ENCODE data around the gene MORN5.
A peak's percentile ranks its signal among the peaks of the same experiment; 100 is the strongest.

The MORN5 gene

GRCh38 chr9:122144836-122145591, 14.7 kb upstream of the MORN5 start:
- no peak for DNase-seq

- no peak for DNase-seq
Observed at GRCh38 chr9:122145592-122145863, 14.2 kb upstream of the MORN5 start.

GRCh38 chr9:122151267-122151828, 8.4 kb upstream of the MORN5 start:
- no peak for DNase-seq

GRCh38 chr9:122155796-122156195, 3.9 kb upstream of the MORN5 start:
- no peak for DNase-seq

GRCh38 chr9:122158202-122158601, 1.5 kb upstream of the MORN5 start:
- DNase-seq: peak; percentile 8

GRCh38 chr9:122159925-122160246, 178 bp downstream of the MORN5 start:
- no peak for DNase-seq

GRCh38 chr9:122162415-122162814, 2.7 kb downstream of the MORN5 start:
- DNase-seq: no peak

- no peak for DNase-seq
Observed at GRCh38 chr9:122164286-122164685, 4.6 kb downstream of the MORN5 start.

- DNase-seq: no peak
Observed at GRCh38 chr9:122168356-122168755, 8.6 kb downstream of the MORN5 start.

- no peak for DNase-seq
Observed at GRCh38 chr9:122172131-122172530, 12.4 kb downstream of the MORN5 start.

- DNase-seq: no peak
Observed at GRCh38 chr9:122173670-122174069, 14.0 kb downstream of the MORN5 start.

GRCh38 chr9:122176916-122177315, 17.2 kb downstream of the MORN5 start:
- no peak for DNase-seq

- DNase-seq: no peak
Observed at GRCh38 chr9:122179054-122179689, 19.5 kb downstream of the MORN5 start.

GRCh38 chr9:122179690-122180074, 20.0 kb downstream of the MORN5 start:
- no peak for DNase-seq

- no peak for DNase-seq
Observed at GRCh38 chr9:122180633-122181032, 20.9 kb downstream of the MORN5 start.

- DNase-seq: no peak
Observed at GRCh38 chr9:122183501-122183900, 23.8 kb downstream of the MORN5 start.

GRCh38 chr9:122184551-122184950, 24.8 kb downstream of the MORN5 start:
- DNase-seq: no peak

- no peak for DNase-seq
Observed at GRCh38 chr9:122186301-122186700, 26.6 kb downstream of the MORN5 start.

- no peak for DNase-seq
Observed at GRCh38 chr9:122186777-122187470, 27.2 kb downstream of the MORN5 start.

- DNase-seq: no peak
Observed at GRCh38 chr9:122188369-122188768, 28.7 kb downstream of the MORN5 start.

- no peak for DNase-seq
Observed at GRCh38 chr9:122190597-122191381, 31.1 kb downstream of the MORN5 start.

- no peak for DNase-seq
Observed at GRCh38 chr9:122191584-122191983, 31.9 kb downstream of the MORN5 start.

- DNase-seq: no peak
Observed at GRCh38 chr9:122192261-122192875, 32.7 kb downstream of the MORN5 start.
